Neural cell (in vitro differentiated cells): ENCODE results near the gene TNFSF12. TPM values are rescaled to one million over a fixed set of nuclear protein-coding genes. Genes with fewer than 3 reads are reported as not detected.

ENCODE experiments used
- H2AFZ ChIP-seq: fragments of 200-600, 300-800 bp; sonication (generic), shearing (Covaris generic); 2 replicates; pipeline ENCODE4 v1.6.0; 2014; ENCODE audit warnings: low read depth, mild to moderate bottlenecking, antibody characterized with exemption, low read length, moderate library complexity
- H3F3A ChIP-seq: fragments of 200-600 bp; shearing (Covaris generic); 2 replicates; pipeline ENCODE4 v1.6.1; 2016; ENCODE audit warnings: mild to moderate bottlenecking, moderate library complexity, mixed read lengths, antibody characterized with exemption, low read length; ENCODE audit not compliant: insufficient read depth, poor library complexity, severe bottlenecking
- H3K27ac ChIP-seq: fragments of 200-600, 300-800 bp; sonication (generic), shearing (Covaris generic); 2 replicates; pipeline ENCODE4 v1.5.1; 2014; ENCODE audit warnings: mild to moderate bottlenecking, low read length, moderate library complexity
- H3K27me3 ChIP-seq: fragments of 300-800, 200-600 bp; sonication (generic), shearing (Covaris generic); 2 replicates; pipeline ENCODE4 v1.6.0; 2014; ENCODE audit warnings: mild to moderate bottlenecking, low read depth, low read length, moderate library complexity; ENCODE audit not compliant: insufficient read depth
- H3K36me3 ChIP-seq: fragments of 300-800, 200-600 bp; sonication (generic), shearing (Covaris generic); 2 replicates; pipeline ENCODE4 v1.5.1; 2014; ENCODE audit warnings: mild to moderate bottlenecking, antibody characterized with exemption, low read length, moderate library complexity; ENCODE audit not compliant: insufficient read depth
- H3K4me2 ChIP-seq: fragments of 300-800, 200-600 bp; sonication (generic), shearing (Covaris generic); 2 replicates; pipeline ENCODE4 v1.6.0; 2014; ENCODE audit warnings: mild to moderate bottlenecking, low read length
- H3K4me3 ChIP-seq: fragments of 300-800, 200-600 bp; sonication (generic), shearing (Covaris generic); 2 replicates; pipeline ENCODE4 v1.5.1; 2014; ENCODE audit warnings: mild to moderate bottlenecking, low read length, moderate library complexity
- H3K79me2 ChIP-seq: fragments of 200-600 bp; shearing (Covaris generic); replicated peaks from 2 replicates; pipeline ENCODE4 v1.6.0; 2014; ENCODE audit warnings: mild to moderate bottlenecking, low read length, moderate library complexity; ENCODE audit not compliant: insufficient read depth
- H3K9ac ChIP-seq: fragments of 300-800, 200-600 bp; sonication (generic), shearing (Covaris generic); 2 replicates; pipeline ENCODE4 v1.6.1; 2016; ENCODE audit warnings: mild to moderate bottlenecking, low read length, mixed read lengths
- H3K9me2 ChIP-seq: fragments of 200-600 bp; shearing (Covaris generic); 2 replicates; pipeline ENCODE4 v1.6.1; 2016; ENCODE audit warnings: mild to moderate bottlenecking, low read length, mixed read lengths; ENCODE audit not compliant: insufficient read depth
- H3K9me3 ChIP-seq: fragments of 200-600, 300-800 bp; sonication (generic), shearing (Covaris generic); 2 replicates; pipeline ENCODE4 v1.6.1; 2016; ENCODE audit warnings: mild to moderate bottlenecking, mixed run types, low read length, moderate library complexity, mixed read lengths
- H4K20me1 ChIP-seq: fragments of 200-600 bp; shearing (Covaris generic); 2 replicates; pipeline ENCODE4 v1.6.1; 2016; ENCODE audit warnings: mild to moderate bottlenecking, mixed run types; ENCODE audit not compliant: insufficient read depth
- EP300 ChIP-seq: fragments of 450-650 bp; conservative IDR thresholded peaks from 2 replicates; pipeline ENCODE4 v1.6.1; 2014; ENCODE audit warnings: antibody characterized with exemption, mild to moderate bottlenecking, moderate library complexity; ENCODE audit not compliant: poor library complexity, severe bottlenecking
- EZH2 ChIP-seq: fragments of 200-600, 300-800 bp; shearing (Covaris generic), sonication (generic); IDR thresholded peaks from 2 replicates; pipeline ENCODE4 v1.6.1; 2014; ENCODE audit warnings: antibody characterized with exemption, low read length, borderline replicate concordance, mild to moderate bottlenecking; ENCODE audit not compliant: insufficient read depth, poor library complexity, severe bottlenecking
- MXI1 ChIP-seq: fragments of 450-650 bp; conservative IDR thresholded peaks from 2 replicates; pipeline ENCODE4 v1.6.1; 2014; ENCODE audit warnings: antibody characterized with exemption, mild to moderate bottlenecking; ENCODE audit not compliant: poor library complexity, severe bottlenecking
- POLR2AphosphoS5 ChIP-seq: IDR thresholded peaks from 2 replicates; pipeline ENCODE4 v1.6.1; 2012
- RAD21 ChIP-seq: fragments of 450-650 bp; conservative IDR thresholded peaks from 2 replicates; pipeline ENCODE4 v1.6.1; 2014; ENCODE audit warnings: antibody characterized with exemption, mild to moderate bottlenecking, moderate library complexity
- REST ChIP-seq: IDR thresholded peaks from 2 replicates; pipeline ENCODE4 v1.6.1; 2012; ENCODE audit warnings: borderline replicate concordance
- SMC3 ChIP-seq: fragments of 450-650 bp; conservative IDR thresholded peaks from 2 replicates; pipeline ENCODE4 v1.6.1; 2014; ENCODE audit warnings: antibody characterized with exemption, mild to moderate bottlenecking, moderate library complexity; ENCODE audit not compliant: poor library complexity
- TAF1 ChIP-seq: IDR thresholded peaks from 2 replicates; pipeline ENCODE4 v1.6.1; 2012; ENCODE audit warnings: low read depth
- polyA plus RNA-seq: library from polyadenylated mRNA; depleted of rRNA; stranded (reverse); fragments of >200 nt; gene quantifications from 2 replicates; pipeline ENCODE4 v1.2.3, GENCODE V29; 2014
- TF ChIP-seq, protein P1 (sequence below): fragments of 450-650 bp; IDR thresholded peaks from 2 replicates; pipeline ENCODE4 v1.5.1; 2014; ENCODE audit warnings: antibody characterized with exemption, mild to moderate bottlenecking, moderate library complexity; ENCODE audit not compliant: poor library complexity, severe bottlenecking

Gene TNFSF12
- polyA plus RNA-seq, 1 donor from 2014 or later = not detected

GRCh38 chr17:7575481-7575883 lies 26.6 kb downstream of the TNFSF12 start (continued):
- TF ChIP-seq, protein P1, sequence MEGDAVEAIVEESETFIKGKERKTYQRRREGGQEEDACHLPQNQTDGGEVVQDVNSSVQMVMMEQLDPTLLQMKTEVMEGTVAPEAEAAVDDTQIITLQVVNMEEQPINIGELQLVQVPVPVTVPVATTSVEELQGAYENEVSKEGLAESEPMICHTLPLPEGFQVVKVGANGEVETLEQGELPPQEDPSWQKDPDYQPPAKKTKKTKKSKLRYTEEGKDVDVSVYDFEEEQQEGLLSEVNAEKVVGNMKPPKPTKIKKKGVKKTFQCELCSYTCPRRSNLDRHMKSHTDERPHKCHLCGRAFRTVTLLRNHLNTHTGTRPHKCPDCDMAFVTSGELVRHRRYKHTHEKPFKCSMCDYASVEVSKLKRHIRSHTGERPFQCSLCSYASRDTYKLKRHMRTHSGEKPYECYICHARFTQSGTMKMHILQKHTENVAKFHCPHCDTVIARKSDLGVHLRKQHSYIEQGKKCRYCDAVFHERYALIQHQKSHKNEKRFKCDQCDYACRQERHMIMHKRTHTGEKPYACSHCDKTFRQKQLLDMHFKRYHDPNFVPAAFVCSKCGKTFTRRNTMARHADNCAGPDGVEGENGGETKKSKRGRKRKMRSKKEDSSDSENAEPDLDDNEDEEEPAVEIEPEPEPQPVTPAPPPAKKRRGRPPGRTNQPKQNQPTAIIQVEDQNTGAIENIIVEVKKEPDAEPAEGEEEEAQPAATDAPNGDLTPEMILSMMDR = no peak
- no peak for TF ChIP-seq TAF1

GRCh38 chr17:7575959-7576358 lies 27.1 kb downstream of the TNFSF12 start:
- peaks cover 9% of the 10 kb centered on the region for H3K36me3 ChIP-seq
- H3F3A ChIP-seq = no peaks in the 10 kb centered on the region
- H3K27ac ChIP-seq = no peak overlapping the region
- H3K9ac ChIP-seq = no peak overlapping the region
- peaks cover 30% of the 10 kb centered on the region for H4K20me1 ChIP-seq
- no peak overlapping the region for H3K4me2 ChIP-seq
- no peak overlapping the region for H2AFZ ChIP-seq
- peaks cover 35% of the 10 kb centered on the region for H3K79me2 ChIP-seq
- H3K4me3 ChIP-seq = no peak overlapping the region
- no peaks in the 10 kb centered on the region for H3K9me3 ChIP-seq
- H3K27me3 ChIP-seq = no peaks in the 10 kb centered on the region
- TF ChIP-seq POLR2AphosphoS5 = no peak
- no peak for TF ChIP-seq SMC3
- TF ChIP-seq MXI1 = no peak
- no peak for TF ChIP-seq TAF1
- TF ChIP-seq RAD21 = no peak
- TF ChIP-seq, protein P1 = no peak
- no peak for TF ChIP-seq EZH2
- no peak for TF ChIP-seq EP300
- no peak for TF ChIP-seq REST
- no peaks in the 10 kb centered on the region for H3K9me2 ChIP-seq

DNA sequence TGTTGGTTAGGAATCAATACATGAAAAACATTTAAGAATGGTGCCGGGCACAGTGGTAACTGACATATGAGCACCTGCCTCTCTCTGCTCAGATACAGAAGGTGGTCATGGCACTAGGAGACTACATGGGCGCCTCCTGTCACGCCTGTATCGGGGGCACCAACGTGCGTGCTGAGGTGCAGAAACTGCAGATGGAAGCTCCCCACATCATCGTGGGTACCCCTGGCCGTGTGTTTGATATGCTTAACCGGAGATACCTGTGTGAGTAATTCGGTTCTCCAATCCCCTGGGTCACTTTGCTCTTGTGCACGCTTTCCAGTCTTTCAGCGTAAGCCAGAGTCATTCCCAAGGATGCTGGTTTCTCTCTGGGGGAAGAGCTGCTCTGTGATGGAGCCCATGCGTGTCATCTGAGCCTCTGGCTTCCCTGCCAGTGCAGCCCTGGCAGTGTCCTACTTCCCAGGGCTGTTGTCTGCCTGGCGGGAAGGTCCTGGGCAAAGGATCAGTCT lies 27.6 kb downstream of the TNFSF12 start:
- H3K9ac ChIP-seq = no peak overlapping the region
- H3K79me2 ChIP-seq = peaks cover 35% of the 10 kb centered on the region
- H2AFZ ChIP-seq = no peak overlapping the region
- peaks cover 30% of the 10 kb centered on the region for H4K20me1 ChIP-seq
- no peaks in the 10 kb centered on the region for H3K9me2 ChIP-seq
- no peak overlapping the region for H3K4me3 ChIP-seq
- H3K4me2 ChIP-seq = no peak overlapping the region
- H3K36me3 ChIP-seq = peaks cover 6% of the 10 kb centered on the region
- no peak overlapping the region for H3K27ac ChIP-seq
- TF ChIP-seq, protein P1 = no peak
- TF ChIP-seq EP300 (no peak), MXI1 (no peak), POLR2AphosphoS5 (no peak), RAD21 (no peak), EZH2 (no peak), REST (no peak), SMC3 (no peak), TAF1 (no peak)
- H3F3A ChIP-seq = no peaks in the 10 kb centered on the region
- no peaks in the 10 kb centered on the region for H3K27me3 ChIP-seq
- H3K9me3 ChIP-seq = no peaks in the 10 kb centered on the region
